NCI-H774 (cell line): ENCODE measurements around the gene TMEM140.
"Not testable (repeated sequence)": the region's sequence is repeated elsewhere in the genome, so short reads cannot be mapped to it uniquely, and the experiment has no call there.

Experiments used
- DNase-seq: peaks from one replicate; lab custom pipeline; 2025; lab: John Stamatoyannopoulos, UW

The TMEM140 gene

GRCh38 chr7:135195156-135195555, 47.3 kb downstream of the TMEM140 start:
- no peak for DNase-seq

DNA sequence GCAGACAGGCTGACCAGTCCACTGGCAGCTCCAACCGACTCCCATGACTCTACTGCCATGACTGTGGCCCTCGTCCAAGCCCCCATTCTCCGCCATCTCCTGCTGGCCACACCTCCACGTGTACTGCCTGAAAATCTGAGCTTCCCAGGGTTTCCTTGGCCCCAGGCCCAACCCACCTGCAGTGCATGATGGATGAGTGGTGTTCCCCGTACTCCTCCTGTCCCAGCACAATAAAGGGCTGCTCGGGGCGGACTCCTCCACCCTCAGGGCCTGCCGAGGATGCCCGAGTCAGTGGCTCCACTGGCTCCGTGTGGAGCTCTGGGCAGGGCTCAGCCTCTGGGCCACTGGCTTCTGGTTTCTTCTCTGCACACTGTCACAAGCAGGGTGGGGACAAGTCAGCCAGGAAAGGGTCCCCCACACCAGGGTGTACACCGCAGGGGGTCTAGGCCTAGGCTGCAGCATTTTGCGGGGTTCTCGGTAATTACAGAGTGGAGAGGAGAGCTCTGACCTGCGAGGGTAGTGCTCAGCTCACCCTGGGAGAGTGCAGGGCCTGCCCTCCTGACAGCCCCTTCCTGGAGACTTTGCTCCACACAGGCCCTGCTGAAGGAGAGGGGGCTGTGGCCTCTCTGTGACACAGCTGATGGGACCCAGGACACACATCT, 48.2 kb downstream of the TMEM140 start:
- DNase-seq: no peak

DNA sequence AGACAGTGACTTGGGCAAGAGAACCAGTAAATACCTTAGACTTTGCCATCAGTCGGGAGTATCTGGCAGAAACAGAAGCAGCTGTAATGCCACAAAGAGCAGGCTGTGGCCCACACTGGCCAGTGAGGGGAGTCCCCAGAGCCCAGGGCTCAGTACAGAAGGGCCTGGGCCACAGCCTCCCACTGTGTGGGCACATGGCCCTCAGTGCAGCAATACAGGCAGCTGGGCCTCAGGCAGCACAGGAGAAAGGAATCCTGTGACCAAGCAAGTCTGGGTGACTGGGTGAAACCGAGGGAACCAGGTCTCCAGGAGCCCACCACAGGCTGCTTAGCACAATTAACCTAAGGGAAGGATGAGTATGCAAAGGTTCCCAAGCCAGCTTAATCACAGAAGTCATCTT, 49.5 kb downstream of the TMEM140 start:
- no peak for DNase-seq

DNA sequence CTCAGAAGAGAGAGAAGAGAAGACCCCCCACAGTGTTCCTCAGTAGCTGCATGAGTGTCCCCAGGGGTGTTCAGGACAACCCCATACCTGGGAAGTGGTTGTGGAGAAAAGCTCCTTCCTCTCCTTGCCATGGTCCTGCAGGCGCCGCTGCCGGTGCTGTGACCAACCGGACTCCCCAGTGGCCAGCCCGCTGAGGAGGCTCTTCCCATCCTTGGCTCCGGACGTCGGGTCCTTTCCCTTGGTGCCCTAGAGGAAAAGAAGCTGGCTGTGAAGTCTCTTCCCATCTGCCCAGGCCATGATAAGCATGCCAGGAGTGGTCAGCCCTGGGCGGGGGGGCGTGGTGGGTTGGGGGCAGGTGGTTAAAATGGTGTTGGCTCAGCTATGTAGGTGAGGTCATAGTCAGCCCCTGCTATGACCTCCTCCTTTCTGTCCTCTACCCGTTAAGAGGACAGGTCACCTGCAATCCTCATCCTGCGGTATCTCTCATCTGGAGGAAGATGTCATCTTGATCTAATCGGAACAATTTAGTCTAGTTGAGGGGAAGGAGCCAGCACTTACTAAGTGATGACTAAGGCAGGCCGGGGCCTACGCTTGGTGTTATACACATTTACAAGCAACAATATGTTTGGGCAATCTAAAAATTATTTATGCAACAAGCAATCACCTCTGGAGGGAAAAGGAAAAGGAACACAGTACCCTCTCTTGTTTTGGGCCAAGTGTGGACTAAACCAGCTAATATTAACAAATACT, 50.2 kb downstream of the TMEM140 start:
- DNase-seq: no peak

DNA sequence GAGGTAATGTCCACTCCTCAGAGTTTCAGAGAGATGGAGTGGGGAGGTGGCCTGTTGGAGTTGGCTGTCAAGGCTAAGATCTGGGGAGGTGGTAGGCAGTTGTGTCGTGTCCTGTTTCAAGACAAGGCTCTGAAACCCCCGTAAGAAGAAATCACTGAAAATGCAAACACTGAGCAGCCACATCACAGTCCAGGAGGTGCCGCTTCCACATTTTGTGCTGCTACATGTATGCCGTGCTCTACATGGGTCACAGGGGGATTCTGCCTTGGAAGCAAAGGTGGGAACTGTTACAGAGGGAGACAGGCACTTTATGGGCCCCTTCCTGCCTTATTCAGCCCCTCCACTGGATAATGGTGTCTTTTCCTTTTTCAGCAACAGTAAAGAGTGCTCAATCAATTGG, 51.6 kb downstream of the TMEM140 start:
- DNase-seq: no peak

GRCh38 chr7:135200821-135201331, 53.0 kb downstream of the TMEM140 start:
- DNase-seq: no peak

- no peak for DNase-seq
Observed at GRCh38 chr7:135201350-135201749, 53.5 kb downstream of the TMEM140 start.

GRCh38 chr7:135204341-135204749, 56.5 kb downstream of the TMEM140 start:
- no peak for DNase-seq

DNA sequence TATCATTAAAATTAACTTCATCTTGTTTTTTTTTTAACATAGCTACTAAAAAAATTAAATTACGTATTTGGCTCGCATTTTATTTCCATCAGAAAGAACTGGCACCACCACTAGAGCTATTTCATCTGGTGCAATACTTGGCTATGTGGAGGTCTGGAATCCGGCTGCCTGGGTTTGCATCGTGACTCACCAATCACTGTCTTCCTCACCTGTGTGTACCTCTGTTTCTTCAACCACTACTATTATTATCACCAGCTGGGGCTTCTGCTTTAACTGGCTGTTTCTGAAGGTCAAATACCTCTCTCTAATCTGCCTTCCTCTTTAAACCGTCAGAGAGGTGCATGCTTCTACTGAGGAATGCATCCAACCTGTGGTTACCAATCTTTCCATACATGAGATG, 57.0 kb downstream of the TMEM140 start:
- DNase-seq: no peak

GRCh38 chr7:135205850-135206249, 58.0 kb downstream of the TMEM140 start:
- DNase-seq: no peak

DNA sequence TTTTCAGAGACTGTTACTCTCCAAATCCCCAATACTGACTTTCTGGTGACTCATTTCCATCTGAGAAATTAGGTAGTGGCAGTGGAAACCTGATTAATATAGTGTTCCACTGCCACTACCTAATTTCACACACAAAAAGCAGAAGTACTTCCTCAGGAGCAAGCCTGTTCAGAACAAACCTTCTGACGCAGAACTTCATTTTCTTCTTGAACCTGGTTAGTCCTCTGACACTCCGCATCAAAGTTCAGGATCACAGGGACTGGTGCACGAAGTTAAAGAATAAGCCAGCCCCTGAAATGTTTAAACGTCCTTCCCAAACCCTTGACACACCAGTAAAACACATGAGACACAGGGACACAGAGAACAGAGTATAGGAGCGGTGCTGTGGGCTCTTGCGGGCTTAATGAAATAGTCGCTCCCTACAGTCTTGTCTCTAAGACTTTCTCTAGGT, 59.1 kb downstream of the TMEM140 start:
- no peak for DNase-seq

- no peak for DNase-seq
Observed at GRCh38 chr7:135207406-135208101, 59.7 kb downstream of the TMEM140 start.

GRCh38 chr7:135208102-135208793, 60.4 kb downstream of the TMEM140 start:
- DNase-seq: no peak

GRCh38 chr7:135209225-135209834, 61.5 kb downstream of the TMEM140 start:
- DNase-seq: no peak

- DNase-seq: no peak
Observed at GRCh38 chr7:135210888-135211178, 63.0 kb downstream of the TMEM140 start.

GRCh38 chr7:135211179-135211945, 63.5 kb downstream of the TMEM140 start, which contains the start of gene WDR91:
WDR91 (minus strand) TSS chr7:135211526; CDS start chr7:135211502, 24 bp downstream.
- DNase-seq: peak; percentile 89

GRCh38 chr7:135211946-135212685, 64.2 kb downstream of the TMEM140 start:
- not testable (repeated sequence) for DNase-seq

- DNase-seq: no peak
Observed at GRCh38 chr7:135213831-135214230, 66.0 kb downstream of the TMEM140 start.

GRCh38 chr7:135215180-135215579, 67.3 kb downstream of the TMEM140 start:
- DNase-seq: no peak

DNA sequence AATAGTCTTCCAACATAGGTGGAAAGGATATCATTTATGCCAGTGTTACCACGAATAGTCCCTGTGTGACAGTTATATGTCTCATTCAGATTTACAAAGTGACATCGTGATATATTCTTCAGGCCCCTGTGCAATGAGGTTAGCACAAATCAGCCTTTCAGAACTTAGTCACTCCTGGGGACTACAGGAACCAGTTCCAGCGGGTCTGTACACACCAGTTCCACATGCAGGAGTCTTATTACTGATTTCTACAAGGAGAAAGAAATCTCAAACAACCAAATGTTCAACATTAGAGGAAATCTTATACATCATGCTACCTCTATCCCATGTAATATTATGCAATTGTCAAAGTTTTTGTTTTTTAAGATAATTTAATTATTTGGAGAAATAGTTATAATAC, 67.8 kb downstream of the TMEM140 start:
- no peak for DNase-seq
